NCI-H128 (cell line): Measurements from ENCODE around the gene RGS11.
"Not testable (repeated sequence)": the region's sequence is repeated elsewhere in the genome, so short reads cannot be mapped to it uniquely, and the experiment has no call there.

ENCODE experiments used
- DNase-seq: peaks from one replicate; lab custom pipeline; 2025; ENCODE audit not compliant: unreplicated experiment; lab: John Stamatoyannopoulos, UW

Gene RGS11

GRCh38 chr16:280991-281659, 5.4 kb upstream of the RGS11 start:
- no peak for DNase-seq

GRCh38 chr16:280552-280951, 4.8 kb upstream of the RGS11 start, which contains the start of gene ARHGDIG:
TSS of gene ARHGDIG (plus strand) at chr16:280591. CDS start at chr16:280681, 90 bp downstream.
- DNase-seq = no peak

GRCh38 chr16:280005-280460, 4.3 kb upstream of the RGS11 start:
- DNase-seq = no peak

GRCh38 chr16:279531-279930, 3.8 kb upstream of the RGS11 start:
- no peak for DNase-seq

- no peak for DNase-seq
Measured at GRCh38 chr16:278863-279366, 3.2 kb upstream of the RGS11 start.

- DNase-seq = no peak
Measured at GRCh38 chr16:276426-277077, 808 bp upstream of the RGS11 start.

- no peak for DNase-seq
Measured at GRCh38 chr16:275041-275641, 603 bp downstream of the RGS11 start.

GRCh38 chr16:273547-274421, 2.0 kb downstream of the RGS11 start:
- DNase-seq = no peak

- DNase-seq = no peak
Measured at GRCh38 chr16:272633-273546, 2.9 kb downstream of the RGS11 start.

- DNase-seq = no peak
Measured at GRCh38 chr16:270381-271255, 5.1 kb downstream of the RGS11 start.

GRCh38 chr16:269061-269796, 6.5 kb downstream of the RGS11 start:
- DNase-seq = no peak

- DNase-seq = no peak
Measured at GRCh38 chr16:268141-269053, 7.3 kb downstream of the RGS11 start.

- not testable (repeated sequence) for DNase-seq
Measured at GRCh38 chr16:267562-267961, 8.2 kb downstream of the RGS11 start.

GRCh38 chr16:266258-267164, 9.2 kb downstream of the RGS11 start:
- no peak for DNase-seq

GRCh38 chr16:265711-266110, 10.0 kb downstream of the RGS11 start:
- no peak for DNase-seq

GRCh38 chr16:265002-265529, 10.7 kb downstream of the RGS11 start:
- no peak for DNase-seq
